ENCODE measurements around the gene RFC5. TPM values are rescaled to one million over a fixed set of nuclear protein-coding genes. Genes with fewer than 3 reads are reported as not detected.

Gene RFC5
- total RNA-seq, 1 experiment from 2014 or later: 30.4 TPM

Other genes starting within 250 kb of the RFC5 start
- gene KSR2, start 47.7 kb upstream of the RFC5 start, total RNA-seq (2014; rRNA removed; shearing (Covaris generic)): 0.02 and 0.10 TPM in 2 replicates
- gene WSB2, start 44.5 kb downstream of the RFC5 start, total RNA-seq (2014; rRNA removed; shearing (Covaris generic)): 112 and 117 TPM in 2 replicates
- 14.8 and 21.9 TPM in 2 replicates for gene VSIG10, start 87.3 kb downstream of the RFC5 start, total RNA-seq (2014; rRNA removed; shearing (Covaris generic))
- 325 and 341 TPM in 2 replicates for gene PEBP1, start 119.4 kb downstream of the RFC5 start, total RNA-seq (2014; rRNA removed; shearing (Covaris generic))

Measured in A172 (cell line).